22Rv1 (cell line): ENCODE data around the gene EMC10.
"Not testable (repeated sequence)": the region's sequence is repeated elsewhere in the genome, so short reads cannot be mapped to it uniquely, and the experiment has no call there.

Experiments used
- H3K27ac ChIP-seq: fragments of 450-650 bp; 2 replicates; pipeline ENCODE4 v1.5.1; 2017
- CTCF ChIP-seq: fragments of 450-650 bp; IDR thresholded peaks from 2 replicates; pipeline ENCODE4 v1.5.1; 2017; ENCODE audit warnings: mild to moderate bottlenecking
- ZFX ChIP-seq: fragments of 450-650 bp; IDR thresholded peaks from 2 replicates; pipeline ENCODE4 v1.6.1; 2017; ENCODE audit warnings: antibody characterized with exemption, borderline replicate concordance

EMC10 gene

DNA sequence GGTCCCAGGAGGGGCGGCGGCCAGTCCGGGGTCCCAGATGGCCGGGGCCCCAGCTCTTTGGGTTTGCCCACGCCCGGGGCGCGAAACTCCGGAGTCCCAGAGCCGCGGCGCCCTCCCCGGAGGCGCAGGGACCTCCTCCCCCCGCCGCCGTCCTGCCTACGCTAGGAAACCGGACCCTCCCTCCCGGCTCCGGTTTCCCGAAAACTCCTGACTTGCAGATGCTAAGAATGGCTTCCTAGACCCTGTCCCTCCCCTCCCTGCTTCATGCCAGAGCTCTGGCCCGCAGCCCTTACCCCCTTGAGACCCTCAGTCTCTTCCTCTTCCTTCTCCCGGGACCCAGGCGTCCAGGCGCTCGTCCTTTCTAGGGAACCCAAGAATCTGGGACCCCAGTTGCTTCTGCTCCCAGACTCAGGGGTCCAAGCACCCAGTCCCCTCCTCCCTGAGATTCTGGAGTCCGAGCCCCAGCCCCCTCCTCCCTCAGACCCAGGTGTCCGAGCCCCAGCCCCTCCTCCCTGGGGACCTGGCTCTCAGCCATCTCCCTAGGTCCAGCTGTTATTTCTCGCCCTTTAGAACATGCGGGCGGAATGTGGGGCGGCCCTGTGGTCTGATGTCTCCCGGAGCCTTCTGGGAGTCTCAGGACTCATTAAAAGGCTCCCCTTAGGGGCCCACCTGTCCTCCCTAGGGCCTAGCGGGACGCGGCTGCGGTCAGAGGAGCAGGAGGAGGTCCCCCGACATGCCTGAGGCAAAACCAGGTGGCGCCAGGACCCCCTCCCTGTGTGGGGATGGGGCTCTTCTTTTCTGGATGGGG lies 43.9 kb upstream of the EMC10 start, which contains the start of gene MYBPC2:
Gene MYBPC2, plus strand, starts transcription at position 672 of the 808 bp plus-strand sequence. Its CDS starts 62 bp downstream, at position 734.
- H3K27ac ChIP-seq = no peak within 1 kb of the TSS
- TF ChIP-seq CTCF (no peak), ZFX (no peak)

DNA sequence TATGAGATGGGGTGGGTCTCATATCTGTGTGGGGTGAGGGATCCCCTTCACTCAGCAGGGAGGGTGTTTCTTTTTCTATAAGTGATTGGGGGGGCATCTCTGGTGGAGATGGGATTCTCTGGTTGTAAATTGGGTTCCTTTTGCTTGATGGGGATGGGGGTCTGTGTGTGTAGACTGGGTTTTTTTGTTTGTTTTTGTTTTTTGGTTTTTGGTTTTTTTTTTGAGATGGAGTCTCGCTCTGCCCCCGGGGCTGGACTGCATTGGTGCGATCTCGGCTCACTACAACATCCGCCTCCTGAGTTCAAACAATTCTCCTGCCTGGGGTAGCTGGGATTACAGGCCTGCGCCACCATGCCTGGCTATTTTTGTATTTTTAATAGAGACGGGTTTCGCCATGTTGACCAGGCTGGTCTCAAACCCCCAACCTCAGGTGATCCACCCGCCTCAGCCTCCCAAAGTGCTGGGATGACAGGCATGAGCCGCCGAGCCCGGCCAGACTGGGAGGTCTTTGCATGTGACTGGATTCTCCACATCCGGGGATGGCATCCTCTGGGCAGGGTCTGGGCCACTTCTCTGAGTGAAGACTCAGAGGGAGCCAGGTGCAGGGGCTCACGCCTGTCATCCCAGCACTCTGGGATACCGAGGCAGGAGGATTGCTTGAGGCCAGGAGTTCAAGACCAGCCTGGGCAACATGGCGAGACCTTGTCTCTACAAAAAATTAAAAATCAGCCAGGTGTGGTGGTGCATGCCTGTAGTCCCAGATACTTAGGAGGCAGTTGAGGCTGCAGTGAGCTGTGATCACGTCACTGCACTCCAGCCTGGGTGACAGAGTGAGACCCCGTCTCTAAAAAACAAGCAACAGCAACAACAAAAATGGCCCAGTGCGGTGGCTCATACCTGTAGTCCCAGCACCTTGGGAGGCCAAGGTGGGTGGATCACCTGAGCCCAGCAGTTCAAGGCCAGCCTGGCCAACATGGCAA lies 42.8 kb upstream of the EMC10 start:
- no peak overlapping the region for H3K27ac ChIP-seq
- TF ChIP-seq CTCF = no peak
- no peak for TF ChIP-seq ZFX

DNA sequence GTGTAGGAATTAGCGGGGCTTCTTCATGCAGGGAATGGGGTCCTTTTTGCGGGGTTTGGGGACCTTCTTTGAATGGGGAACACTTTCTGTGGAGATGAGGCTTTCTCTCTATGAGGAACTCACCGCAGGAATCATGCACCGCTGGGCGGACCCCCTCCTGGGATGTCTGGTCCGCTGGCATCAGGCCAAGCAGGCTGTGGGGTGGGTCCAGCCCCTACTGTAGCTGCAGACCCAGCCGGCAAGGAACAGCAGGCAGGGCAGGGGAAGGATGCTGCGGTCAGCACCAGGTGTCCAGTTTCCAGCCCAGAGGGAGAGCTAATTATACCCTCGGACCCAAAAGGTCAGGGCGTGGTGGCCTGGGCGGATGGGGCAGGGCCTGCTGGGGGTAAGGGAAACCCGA lies 41.8 kb upstream of the EMC10 start:
- H3K27ac ChIP-seq = no peak overlapping the region
- no peak for TF ChIP-seq CTCF
- no peak for TF ChIP-seq ZFX

DNA sequence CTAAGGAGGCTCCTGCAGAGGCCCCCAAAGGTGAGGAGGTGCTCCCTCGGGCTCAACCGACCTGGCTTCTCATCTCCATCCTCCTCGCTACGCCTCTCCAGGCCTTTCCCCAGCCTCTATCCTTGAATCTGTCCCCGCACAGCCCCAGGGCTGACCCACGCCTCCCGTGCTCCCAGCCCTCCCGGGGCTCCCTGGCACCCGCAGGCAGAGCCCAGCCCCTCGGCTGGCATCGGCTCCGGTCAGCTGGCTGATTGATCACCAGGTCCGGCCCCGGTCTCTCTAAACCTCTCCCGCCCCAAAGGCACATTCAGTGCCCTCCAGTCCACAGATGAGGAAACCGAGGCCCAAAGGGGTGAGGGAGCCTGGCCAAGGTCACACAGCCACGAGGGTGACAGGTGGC lies 41.1 kb upstream of the EMC10 start:
- no peak for TF ChIP-seq CTCF
- TF ChIP-seq ZFX = no peak
- H3K27ac ChIP-seq = no peak overlapping the region

DNA sequence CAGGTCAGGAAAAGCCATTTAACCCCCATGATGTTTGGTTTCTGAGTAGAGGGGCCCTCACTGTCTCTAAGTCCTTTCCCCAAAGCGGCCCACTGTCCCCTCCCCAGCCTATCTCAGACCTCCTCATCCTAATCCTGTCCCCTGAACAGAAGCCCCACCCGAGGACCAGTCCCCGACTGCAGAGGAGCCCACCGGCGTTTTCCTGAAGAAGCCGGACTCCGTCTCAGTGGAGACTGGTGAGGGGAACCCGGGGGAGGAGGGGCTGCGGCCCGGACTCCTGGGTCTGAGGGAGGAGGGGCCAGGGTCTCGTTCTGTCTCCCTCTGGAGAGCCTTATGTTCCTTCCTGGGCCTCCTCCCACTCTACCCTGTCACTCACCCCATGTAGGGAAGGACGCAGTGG lies 40.7 kb upstream of the EMC10 start:
- TF ChIP-seq ZFX = no peak
- TF ChIP-seq CTCF = no peak
- no peak overlapping the region for H3K27ac ChIP-seq

DNA sequence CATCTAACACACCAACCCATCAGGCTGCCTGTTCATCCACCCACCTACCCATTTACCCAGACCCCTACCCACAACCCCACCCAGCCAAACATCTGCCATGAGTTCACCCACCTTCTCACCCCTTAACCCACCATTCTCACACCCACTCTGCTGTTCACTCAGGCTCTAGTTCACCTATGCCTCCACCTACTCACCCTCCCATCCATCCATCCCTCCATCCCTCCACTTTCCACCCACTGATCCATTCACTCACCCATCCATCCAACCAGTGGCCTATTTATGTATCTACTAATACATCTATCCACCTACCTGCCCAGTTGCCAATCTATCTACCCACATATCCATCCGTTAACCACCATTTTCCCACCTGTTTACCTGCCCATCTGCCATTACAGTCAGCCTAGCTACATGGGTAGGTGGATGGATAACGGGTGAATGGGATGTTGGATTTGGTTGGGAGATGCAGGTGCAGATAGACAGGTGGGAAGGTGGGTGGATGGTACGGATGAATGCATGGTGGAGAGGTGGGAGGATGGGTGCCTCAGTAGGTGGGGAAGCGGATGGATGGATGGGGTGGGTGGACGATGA lies 38.4 kb upstream of the EMC10 start:
- no peak overlapping the region for H3K27ac ChIP-seq
- TF ChIP-seq ZFX (no peak), CTCF (no peak)

DNA sequence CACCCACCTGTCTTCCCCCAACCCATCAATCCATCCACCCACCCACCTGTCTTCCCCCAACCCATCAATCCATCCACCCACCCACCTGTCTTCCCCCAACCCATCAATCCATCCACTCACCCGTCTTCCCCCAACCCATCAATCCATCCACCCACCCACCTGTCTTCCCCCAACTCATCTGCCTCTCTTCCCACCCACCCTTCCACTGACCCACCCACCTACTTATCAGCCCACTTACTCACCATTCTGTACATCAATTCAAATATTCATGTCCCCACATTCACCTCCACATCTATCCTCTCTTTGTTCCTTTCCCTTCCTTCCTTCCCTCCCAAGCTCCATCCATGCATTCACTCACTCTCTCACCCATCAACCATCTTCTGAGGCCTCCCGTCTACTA lies 37.2 kb upstream of the EMC10 start:
- not testable (repeated sequence) for H3K27ac ChIP-seq
